ENCODE measurements around the gene PPP2R5E. TPM values are rescaled to one million over a fixed set of nuclear protein-coding genes. Genes with fewer than 3 reads are reported as not detected.

Gene PPP2R5E
- total and polyA plus RNA-seq, 4 donors: 6.0 to 13.1 (median 8.4) TPM

DNA sequence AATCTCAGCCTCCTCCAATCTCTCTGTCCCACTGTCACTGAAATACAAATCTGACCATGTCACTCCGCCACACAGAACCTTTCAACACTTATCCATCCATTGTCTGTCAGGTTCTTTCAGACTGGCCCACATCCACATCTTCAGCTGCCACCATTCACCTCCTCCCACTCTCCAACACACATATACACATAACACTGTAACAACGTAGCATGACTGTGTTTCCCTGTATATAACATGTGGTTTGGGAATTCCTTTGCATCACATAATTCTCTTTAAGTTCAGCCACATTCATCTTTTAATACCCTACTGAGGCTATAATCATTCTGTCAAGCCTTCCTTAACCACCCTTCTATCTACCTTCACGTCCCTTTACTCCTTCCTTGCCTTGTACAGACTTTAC lies 99.2 kb downstream of the PPP2R5E start:
- Histone ChIP-seq H3K9ac (ENCODE audit: low read depth in 1 of 2, low read length in 2 of 2) (no peak overlapping the region), H3K4me3 (ENCODE audit: low read depth in 1 of 3, low read length in 3 of 3) (no peak overlapping the region), H3K36me3 (ENCODE audit: control insufficient read depth in 4 of 4, insufficient read depth in 3 of 4, low read depth in 1 of 4, low read length in 3 of 4) (no peaks in the 10 kb centered on the region), H3K9me3 (ENCODE audit: control insufficient read depth in 4 of 4, low read length in 3 of 4) (no peaks in the 10 kb centered on the region), H3K27me3 (ENCODE audit: control insufficient read depth in 4 of 4, insufficient read depth in 4 of 4, low read length in 3 of 4) (no peaks in the 10 kb centered on the region), H3K4me1 (ENCODE audit: control insufficient read depth in 4 of 4, insufficient read depth in 4 of 4, low read length in 3 of 4) (peaks cover 0 to 7% (median under 1%) of the 10 kb centered on the region in 4 donors), H3K27ac (ENCODE audit: low read depth in 1 of 2, low read length in 2 of 2) (no peak overlapping the region)
- no peak for TF ChIP-seq HNF4A (conservative IDR thresholded peaks at IDR 0.05)
- TF ChIP-seq GABPA (IDR thresholded peaks at IDR 0.05 in 1 of 2, conservative IDR thresholded peaks at IDR 0.05 in 1 of 2): no peak
- TF ChIP-seq, protein P1, sequence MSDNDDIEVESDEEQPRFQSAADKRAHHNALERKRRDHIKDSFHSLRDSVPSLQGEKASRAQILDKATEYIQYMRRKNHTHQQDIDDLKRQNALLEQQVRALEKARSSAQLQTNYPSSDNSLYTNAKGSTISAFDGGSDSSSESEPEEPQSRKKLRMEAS (IDR thresholded peaks at IDR 0.05): no peak
- TF ChIP-seq RAD21 (IDR thresholded peaks at IDR 0.05): no peak
- TF ChIP-seq, protein P2, sequence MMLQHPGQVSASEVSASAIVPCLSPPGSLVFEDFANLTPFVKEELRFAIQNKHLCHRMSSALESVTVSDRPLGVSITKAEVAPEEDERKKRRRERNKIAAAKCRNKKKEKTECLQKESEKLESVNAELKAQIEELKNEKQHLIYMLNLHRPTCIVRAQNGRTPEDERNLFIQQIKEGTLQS (IDR thresholded peaks at IDR 0.05): no peak
- no peak for TF ChIP-seq JUND (IDR thresholded peaks at IDR 0.05)
- TF ChIP-seq, protein P3, sequence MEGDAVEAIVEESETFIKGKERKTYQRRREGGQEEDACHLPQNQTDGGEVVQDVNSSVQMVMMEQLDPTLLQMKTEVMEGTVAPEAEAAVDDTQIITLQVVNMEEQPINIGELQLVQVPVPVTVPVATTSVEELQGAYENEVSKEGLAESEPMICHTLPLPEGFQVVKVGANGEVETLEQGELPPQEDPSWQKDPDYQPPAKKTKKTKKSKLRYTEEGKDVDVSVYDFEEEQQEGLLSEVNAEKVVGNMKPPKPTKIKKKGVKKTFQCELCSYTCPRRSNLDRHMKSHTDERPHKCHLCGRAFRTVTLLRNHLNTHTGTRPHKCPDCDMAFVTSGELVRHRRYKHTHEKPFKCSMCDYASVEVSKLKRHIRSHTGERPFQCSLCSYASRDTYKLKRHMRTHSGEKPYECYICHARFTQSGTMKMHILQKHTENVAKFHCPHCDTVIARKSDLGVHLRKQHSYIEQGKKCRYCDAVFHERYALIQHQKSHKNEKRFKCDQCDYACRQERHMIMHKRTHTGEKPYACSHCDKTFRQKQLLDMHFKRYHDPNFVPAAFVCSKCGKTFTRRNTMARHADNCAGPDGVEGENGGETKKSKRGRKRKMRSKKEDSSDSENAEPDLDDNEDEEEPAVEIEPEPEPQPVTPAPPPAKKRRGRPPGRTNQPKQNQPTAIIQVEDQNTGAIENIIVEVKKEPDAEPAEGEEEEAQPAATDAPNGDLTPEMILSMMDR (IDR thresholded peaks at IDR 0.05; ENCODE audit: low read depth, low read length, missing input control): no peak
- no peak for DNase-seq (ENCODE audit: low spot score)
- 98% methylated on average over 3 of the region's 3 CpGs for WGBS

DNA sequence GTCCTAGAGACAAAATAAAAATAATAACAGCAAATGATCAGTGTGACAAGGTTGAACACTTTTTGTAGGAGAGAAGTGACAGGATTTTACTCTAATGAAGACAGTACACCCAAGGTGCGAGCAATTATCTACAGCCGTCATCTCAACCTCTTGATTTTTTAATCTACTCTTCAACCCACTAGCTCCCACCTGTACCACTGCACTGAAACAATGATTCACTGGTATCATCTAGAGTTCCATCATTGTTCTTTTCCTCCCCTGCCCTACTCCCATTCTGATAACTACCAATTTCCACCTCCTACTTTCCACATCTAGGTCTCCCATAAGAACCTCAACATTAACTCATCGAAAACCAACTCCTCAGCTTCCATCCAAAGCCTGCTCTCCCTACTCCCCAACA lies 99.8 kb downstream of the PPP2R5E start:
- H3K36me3 ChIP-seq (ENCODE audit: control insufficient read depth in 4 of 4, insufficient read depth in 3 of 4, low read depth in 1 of 4, low read length in 3 of 4): no peaks in the 10 kb centered on the region
- DNase-seq (ENCODE audit: low spot score): no peak
- H3K9ac ChIP-seq (ENCODE audit: low read depth in 1 of 2, low read length in 2 of 2): no peak overlapping the region
- peaks cover 0 to 10% (median 3%) of the 10 kb centered on the region in 4 donors for H3K4me1 ChIP-seq (ENCODE audit: control insufficient read depth in 4 of 4, insufficient read depth in 4 of 4, low read length in 3 of 4)
- TF ChIP-seq JUND (IDR thresholded peaks at IDR 0.05): no peak
- TF ChIP-seq, protein P4, sequence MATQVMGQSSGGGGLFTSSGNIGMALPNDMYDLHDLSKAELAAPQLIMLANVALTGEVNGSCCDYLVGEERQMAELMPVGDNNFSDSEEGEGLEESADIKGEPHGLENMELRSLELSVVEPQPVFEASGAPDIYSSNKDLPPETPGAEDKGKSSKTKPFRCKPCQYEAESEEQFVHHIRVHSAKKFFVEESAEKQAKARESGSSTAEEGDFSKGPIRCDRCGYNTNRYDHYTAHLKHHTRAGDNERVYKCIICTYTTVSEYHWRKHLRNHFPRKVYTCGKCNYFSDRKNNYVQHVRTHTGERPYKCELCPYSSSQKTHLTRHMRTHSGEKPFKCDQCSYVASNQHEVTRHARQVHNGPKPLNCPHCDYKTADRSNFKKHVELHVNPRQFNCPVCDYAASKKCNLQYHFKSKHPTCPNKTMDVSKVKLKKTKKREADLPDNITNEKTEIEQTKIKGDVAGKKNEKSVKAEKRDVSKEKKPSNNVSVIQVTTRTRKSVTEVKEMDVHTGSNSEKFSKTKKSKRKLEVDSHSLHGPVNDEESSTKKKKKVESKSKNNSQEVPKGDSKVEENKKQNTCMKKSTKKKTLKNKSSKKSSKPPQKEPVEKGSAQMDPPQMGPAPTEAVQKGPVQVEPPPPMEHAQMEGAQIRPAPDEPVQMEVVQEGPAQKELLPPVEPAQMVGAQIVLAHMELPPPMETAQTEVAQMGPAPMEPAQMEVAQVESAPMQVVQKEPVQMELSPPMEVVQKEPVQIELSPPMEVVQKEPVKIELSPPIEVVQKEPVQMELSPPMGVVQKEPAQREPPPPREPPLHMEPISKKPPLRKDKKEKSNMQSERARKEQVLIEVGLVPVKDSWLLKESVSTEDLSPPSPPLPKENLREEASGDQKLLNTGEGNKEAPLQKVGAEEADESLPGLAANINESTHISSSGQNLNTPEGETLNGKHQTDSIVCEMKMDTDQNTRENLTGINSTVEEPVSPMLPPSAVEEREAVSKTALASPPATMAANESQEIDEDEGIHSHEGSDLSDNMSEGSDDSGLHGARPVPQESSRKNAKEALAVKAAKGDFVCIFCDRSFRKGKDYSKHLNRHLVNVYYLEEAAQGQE (IDR thresholded peaks at IDR 0.05): no peak
- TF ChIP-seq, protein P5, sequence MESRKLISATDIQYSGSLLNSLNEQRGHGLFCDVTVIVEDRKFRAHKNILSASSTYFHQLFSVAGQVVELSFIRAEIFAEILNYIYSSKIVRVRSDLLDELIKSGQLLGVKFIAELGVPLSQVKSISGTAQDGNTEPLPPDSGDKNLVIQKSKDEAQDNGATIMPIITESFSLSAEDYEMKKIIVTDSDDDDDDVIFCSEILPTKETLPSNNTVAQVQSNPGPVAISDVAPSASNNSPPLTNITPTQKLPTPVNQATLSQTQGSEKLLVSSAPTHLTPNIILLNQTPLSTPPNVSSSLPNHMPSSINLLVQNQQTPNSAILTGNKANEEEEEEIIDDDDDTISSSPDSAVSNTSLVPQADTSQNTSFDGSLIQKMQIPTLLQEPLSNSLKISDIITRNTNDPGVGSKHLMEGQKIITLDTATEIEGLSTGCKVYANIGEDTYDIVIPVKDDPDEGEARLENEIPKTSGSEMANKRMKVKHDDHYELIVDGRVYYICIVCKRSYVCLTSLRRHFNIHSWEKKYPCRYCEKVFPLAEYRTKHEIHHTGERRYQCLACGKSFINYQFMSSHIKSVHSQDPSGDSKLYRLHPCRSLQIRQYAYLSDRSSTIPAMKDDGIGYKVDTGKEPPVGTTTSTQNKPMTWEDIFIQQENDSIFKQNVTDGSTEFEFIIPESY (IDR thresholded peaks at IDR 0.05): no peak
- no peak overlapping the region for H3K4me3 ChIP-seq (ENCODE audit: low read depth in 1 of 3, low read length in 3 of 3)
- H3K27ac ChIP-seq (ENCODE audit: low read depth in 1 of 2, low read length in 2 of 2): no peak overlapping the region
- H3K27me3 ChIP-seq (ENCODE audit: control insufficient read depth in 4 of 4, insufficient read depth in 4 of 4, low read length in 3 of 4): no peaks in the 10 kb centered on the region
- H3K9me3 ChIP-seq (ENCODE audit: control insufficient read depth in 4 of 4, low read length in 3 of 4): no peaks in the 10 kb centered on the region
- 98% methylated on average over 3 of the region's 3 CpGs for WGBS

Data from liver (tissue), 9 donors.